ENCODE data around the gene CNTRL. TPM values are rescaled to one million over a fixed set of nuclear protein-coding genes. Genes with fewer than 3 reads are reported as not detected.
"Not testable (repeated sequence)": the region's sequence is repeated elsewhere in the genome, so short reads cannot be mapped to it uniquely, and the experiment has no call there.

The CNTRL gene
- total and polyA plus RNA-seq, 4 experiments from 2014 or later: 1.5 to 122 (median 78.5) TPM

DNA sequence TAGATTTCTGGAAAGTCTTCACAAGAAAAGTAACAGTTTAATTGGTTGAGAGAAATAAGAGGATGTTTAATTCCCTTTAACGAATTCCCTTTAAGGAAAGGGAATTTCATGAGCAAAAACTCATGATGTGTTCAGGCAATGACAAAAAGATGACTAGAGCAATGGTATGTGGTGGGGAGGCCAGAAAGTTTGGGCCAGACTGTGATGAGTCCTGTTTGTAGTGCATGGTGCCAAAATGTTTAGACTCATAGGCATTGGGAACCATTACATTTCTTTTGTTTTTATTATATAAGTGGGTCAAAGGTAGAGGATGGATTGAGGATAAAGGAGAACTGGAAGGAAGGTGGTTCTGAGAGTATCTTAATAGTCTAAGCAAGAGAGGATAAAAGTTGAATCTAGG is 10.9 kb downstream of the CNTRL start:
- no peak overlapping the region for H3K4me3 Mint-ChIP-seq
- CTCF ChIA-PET (ENCODE audit: partially characterized antibody): no interaction called here

DNA sequence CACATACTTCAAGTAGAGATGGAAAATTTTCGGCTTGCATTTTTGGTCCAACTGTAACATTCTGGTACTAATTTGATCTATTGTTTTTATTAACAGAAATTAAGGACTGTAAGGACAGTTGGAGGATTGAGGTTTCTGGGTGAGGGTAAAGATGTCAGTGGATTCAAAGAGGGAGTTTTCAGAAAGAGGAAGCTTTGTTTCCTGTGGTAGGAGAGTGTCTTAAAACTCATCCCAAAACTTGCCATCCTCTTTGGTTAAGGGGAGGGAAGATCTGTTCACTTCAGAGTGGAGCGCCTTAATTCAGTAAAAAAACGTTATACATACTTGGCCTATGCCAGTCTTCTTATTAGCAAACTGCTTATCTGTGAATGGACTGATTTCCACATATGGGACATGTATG is 13.8 kb downstream of the CNTRL start:
- Histone ChIP-seq H3K36me3 (ENCODE audit: insufficient read depth, low read length) (peaks cover 20% of the 10 kb centered on the region), H3K4me1 (ENCODE audit: insufficient read depth, low read length) (peaks cover 4% of the 10 kb centered on the region), H3K27me3 (ENCODE audit: insufficient read depth, low read length) (no peaks in the 10 kb centered on the region), H3K4me3 (ENCODE audit: low read length in 2 of 2) (no peak overlapping the region), H3K27ac (ENCODE audit: low read depth, low read length) (no peak overlapping the region), H3K9me3 (ENCODE audit: control insufficient read depth in 1 of 2, low read length in 2 of 2) (no peaks in the 10 kb centered on the region)
- no peak for DNase-seq
- no peaks in the 10 kb centered on the region for H3K9me3 Mint-ChIP-seq
- H3K36me3 Mint-ChIP-seq: peaks cover 50 to 58% of the 10 kb centered on the region in 2 donors
- intact Hi-C loops (cut with micrococcal nuclease): no loop called here
- H3K27me3 Mint-ChIP-seq: no peaks in the 10 kb centered on the region
- peaks cover 24 to 30% (median 25%) of the 10 kb centered on the region in 4 donors for H3K4me1 Mint-ChIP-seq
- H3K27ac Mint-ChIP-seq: peak overlapping the region in 4 of 7 donors; percentile 1 to 83 (median 28)
- no peak overlapping the region for H3K4me3 Mint-ChIP-seq
- CTCF ChIA-PET (ENCODE audit: partially characterized antibody): no interaction called here
- POLR2A ChIA-PET (ENCODE audit: partially characterized antibody): no interaction called here

More for the DNA sequence above, 10.9 kb downstream of the CNTRL start:
- peaks cover 31% of the 10 kb centered on the region for H3K36me3 ChIP-seq (ENCODE audit: insufficient read depth, low read length)
- no peaks in the 10 kb centered on the region for H3K27me3 ChIP-seq (ENCODE audit: insufficient read depth, low read length)
- peaks cover 4% of the 10 kb centered on the region for H3K4me1 ChIP-seq (ENCODE audit: insufficient read depth, low read length)
- POLR2A ChIA-PET (ENCODE audit: partially characterized antibody): no interaction called here
- H3K9me3 Mint-ChIP-seq: no peaks in the 10 kb centered on the region
- peaks cover 42 to 60% of the 10 kb centered on the region in 2 donors for H3K36me3 Mint-ChIP-seq
- H3K27ac ChIP-seq (ENCODE audit: low read depth, low read length): no peak overlapping the region
- DNase-seq: no peak
- no peaks in the 10 kb centered on the region for H3K27me3 Mint-ChIP-seq
- peaks cover 24 to 30% (median 25%) of the 10 kb centered on the region in 4 donors for H3K4me1 Mint-ChIP-seq
- H3K27ac Mint-ChIP-seq: peak overlapping the region in 2 of 7 donors; percentile 13 to 58
- H3K9me3 ChIP-seq (ENCODE audit: control insufficient read depth in 1 of 2, low read length in 2 of 2): no peaks in the 10 kb centered on the region
- H3K4me3 ChIP-seq (ENCODE audit: low read length in 2 of 2): no peak overlapping the region
- intact Hi-C loops (cut with micrococcal nuclease): no loop called here

DNA sequence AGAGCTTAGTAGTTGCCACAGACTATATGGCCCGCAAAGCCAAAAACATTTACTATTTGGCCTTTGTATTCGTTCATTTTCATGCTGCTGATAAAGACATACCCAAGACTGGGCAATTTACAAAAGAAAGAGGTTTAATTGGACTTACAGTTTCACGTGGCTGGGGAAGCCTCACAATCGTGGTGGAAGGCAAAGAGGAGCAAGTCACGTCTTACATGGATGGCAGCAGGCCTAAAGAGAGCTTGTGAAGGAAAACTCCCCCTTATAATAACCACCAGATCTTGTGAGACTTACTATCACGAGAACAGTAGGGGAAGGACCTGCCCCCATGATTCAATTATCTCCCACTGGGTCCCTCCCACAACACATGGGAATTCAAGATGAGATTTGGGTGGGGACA is 16.0 kb downstream of the CNTRL start:
- peaks cover 15% of the 10 kb centered on the region for H3K36me3 ChIP-seq (ENCODE audit: insufficient read depth, low read length)
- peaks cover 18 to 25% (median 20%) of the 10 kb centered on the region in 4 donors for H3K4me1 Mint-ChIP-seq
- ChIA-PET CTCF (ENCODE audit: partially characterized antibody) (interaction anchor here (0.8 kb wide), 1 partner anchor 9 kb away, joined by 3 read pairs; no protein-coding TSS in a partner anchor), POLR2A (ENCODE audit: partially characterized antibody) (interaction anchor here (1.2 kb wide), 1 partner anchor 31 kb away, joined by 6 read pairs; no protein-coding TSS in a partner anchor)
- H3K4me3 Mint-ChIP-seq; H3K27ac ChIP-seq (ENCODE audit: low read depth, low read length); intact Hi-C loops (cut with micrococcal nuclease); H3K9me3 ChIP-seq (ENCODE audit: control insufficient read depth in 1 of 2, low read length in 2 of 2); H3K27me3 ChIP-seq (ENCODE audit: insufficient read depth, low read length); H3K27me3 Mint-ChIP-seq; H3K27ac Mint-ChIP-seq; H3K4me3 ChIP-seq (ENCODE audit: low read length in 2 of 2); H3K9me3 Mint-ChIP-seq; DNase-seq; H3K4me1 ChIP-seq (ENCODE audit: insufficient read depth, low read length): not testable (repeated sequence)
- peaks cover 60 to 64% of the 10 kb centered on the region in 2 donors for H3K36me3 Mint-ChIP-seq

DNA sequence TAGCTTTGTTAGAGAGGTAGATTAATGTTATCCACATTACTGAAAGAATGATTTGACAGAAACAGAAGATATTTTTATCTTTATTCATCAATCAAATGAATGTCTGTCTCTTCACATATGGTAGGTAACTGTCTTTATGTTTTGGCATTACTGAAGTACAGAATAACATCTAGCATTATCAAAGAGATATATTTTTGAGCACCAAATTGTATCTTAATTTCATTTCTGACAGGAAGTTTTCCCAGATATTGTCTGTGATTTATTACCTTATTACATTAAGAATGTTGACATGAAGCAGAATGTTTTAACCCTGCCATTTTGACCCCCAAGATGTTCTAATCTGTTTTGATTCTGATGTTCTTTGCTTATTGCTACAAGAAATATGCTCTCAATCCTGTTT is 20.3 kb downstream of the CNTRL start:
- POLR2A ChIA-PET (ENCODE audit: partially characterized antibody): interaction anchor here (1.0 kb wide), 1 partner anchor 21 kb away, joined by 3 read pairs; the partner anchor contains the start of gene CNTRL
- Mint-ChIP-seq H3K27ac (peak overlapping the region in 2 of 7 donors; percentile 9 to 77), H3K4me1 (peaks cover 0 to 7% (median under 1%) of the 10 kb centered on the region in 4 donors), H3K9me3 (peaks cover 0 to 6% (median 0%) of the 10 kb centered on the region in 8 donors), H3K4me3 (no peak overlapping the region), H3K27me3 (no peaks in the 10 kb centered on the region), H3K36me3 (peaks cover 70 to 71% of the 10 kb centered on the region in 2 donors)
- Histone ChIP-seq H3K4me1 (ENCODE audit: insufficient read depth, low read length) (no peaks in the 10 kb centered on the region), H3K27me3 (ENCODE audit: insufficient read depth, low read length) (no peaks in the 10 kb centered on the region), H3K36me3 (ENCODE audit: insufficient read depth, low read length) (peaks cover 38% of the 10 kb centered on the region), H3K4me3 (ENCODE audit: low read length in 2 of 2) (no peak overlapping the region), H3K9me3 (ENCODE audit: control insufficient read depth in 1 of 2, low read length in 2 of 2) (no peaks in the 10 kb centered on the region), H3K27ac (ENCODE audit: low read depth, low read length) (no peak overlapping the region)
- DNase-seq: no peak
- intact Hi-C loops (cut with micrococcal nuclease): no loop called here
- CTCF ChIA-PET (ENCODE audit: partially characterized antibody): interaction anchor here (1.1 kb wide), 1 partner anchor 11 kb away, joined by 3 read pairs; no protein-coding TSS in a partner anchor

DNA sequence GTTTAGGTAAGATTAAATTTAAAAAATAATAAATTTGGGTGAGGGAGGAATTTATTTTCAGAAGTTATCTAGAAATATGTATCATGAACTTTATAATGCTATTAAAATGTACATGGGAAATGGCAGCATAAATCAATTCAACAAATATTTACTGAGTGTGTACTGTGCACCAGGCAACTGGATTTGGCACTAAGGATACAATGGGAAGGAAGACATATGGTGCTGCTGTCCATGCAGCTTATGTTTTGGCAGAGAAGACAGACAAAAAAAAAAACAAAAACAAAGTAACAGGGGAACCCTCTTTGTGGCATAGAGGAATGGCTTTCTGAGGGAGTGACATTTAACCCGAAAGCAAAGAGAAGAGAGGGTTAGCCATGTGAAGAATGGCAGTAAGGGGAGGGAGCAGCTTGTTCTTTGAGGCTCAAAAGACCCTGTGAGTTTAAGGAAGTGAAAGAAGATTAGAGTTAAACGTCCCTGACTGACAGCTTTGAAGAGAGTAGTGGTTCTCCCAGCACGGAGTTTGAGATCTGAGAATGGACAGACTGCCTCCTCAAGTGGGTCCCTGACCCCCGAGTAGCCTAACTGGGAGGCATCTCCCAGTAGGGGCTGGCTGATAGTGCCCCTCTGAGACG is 23.9 kb downstream of the CNTRL start:
- Histone ChIP-seq H3K9me3 (ENCODE audit: control insufficient read depth in 1 of 2, low read length in 2 of 2) (no peaks in the 10 kb centered on the region), H3K27me3 (ENCODE audit: insufficient read depth, low read length) (no peaks in the 10 kb centered on the region), H3K27ac (ENCODE audit: low read depth, low read length) (no peak overlapping the region), H3K4me3 (ENCODE audit: low read length in 2 of 2) (no peak overlapping the region), H3K36me3 (ENCODE audit: insufficient read depth, low read length) (peaks cover 24% of the 10 kb centered on the region), H3K4me1 (ENCODE audit: insufficient read depth, low read length) (no peaks in the 10 kb centered on the region)
- peaks cover 0 to 16% (median 8%) of the 10 kb centered on the region in 8 donors for H3K9me3 Mint-ChIP-seq
- H3K27me3 Mint-ChIP-seq: no peaks in the 10 kb centered on the region
- no peak overlapping the region for H3K4me3 Mint-ChIP-seq
- DNase-seq: no peak
- H3K27ac Mint-ChIP-seq: no peak overlapping the region
- POLR2A ChIA-PET (ENCODE audit: partially characterized antibody): no interaction called here
- intact Hi-C loops (cut with micrococcal nuclease): no loop called here
- CTCF ChIA-PET (ENCODE audit: partially characterized antibody): interaction anchor here (1.1 to 1.5 kb wide), 3 partner anchors 16 to 117 kb away, joined by 3 to 5 read pairs (median 3); no protein-coding TSS in a partner anchor
- H3K4me1 Mint-ChIP-seq: peaks cover 0 to 4% (median 3%) of the 10 kb centered on the region in 4 donors
- H3K36me3 Mint-ChIP-seq: peaks cover 59 to 60% of the 10 kb centered on the region in 2 donors

DNA sequence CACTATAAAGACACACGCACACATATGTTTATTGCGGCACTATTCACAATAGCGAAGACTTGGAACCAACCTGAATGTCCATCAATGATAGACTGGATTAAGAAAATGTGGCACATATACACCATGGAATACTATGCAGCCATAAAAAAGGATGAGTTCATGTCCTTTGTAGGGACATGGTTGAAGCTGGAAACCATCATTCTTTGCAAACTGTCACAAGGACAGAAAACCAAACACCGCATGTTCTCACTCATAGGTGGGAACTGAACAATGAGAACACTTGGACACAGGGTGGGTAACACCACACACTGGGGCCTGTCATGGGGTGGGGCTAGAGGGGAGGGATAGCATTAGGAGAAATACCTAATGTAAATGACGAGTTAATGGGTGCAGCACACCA is 29.3 kb downstream of the CNTRL start:
- H3K4me1 ChIP-seq (ENCODE audit: insufficient read depth, low read length); H3K27me3 ChIP-seq (ENCODE audit: insufficient read depth, low read length); intact Hi-C loops (cut with micrococcal nuclease); H3K27ac ChIP-seq (ENCODE audit: low read depth, low read length); H3K4me3 ChIP-seq (ENCODE audit: low read length in 2 of 2); CTCF ChIA-PET (ENCODE audit: partially characterized antibody); H3K4me3 Mint-ChIP-seq; DNase-seq; POLR2A ChIA-PET (ENCODE audit: partially characterized antibody); H3K36me3 ChIP-seq (ENCODE audit: insufficient read depth, low read length); H3K27me3 Mint-ChIP-seq; H3K9me3 ChIP-seq (ENCODE audit: control insufficient read depth in 1 of 2, low read length in 2 of 2): not testable (repeated sequence)
- peak overlapping the region in 1 of 7 donors; percentile 32 for H3K27ac Mint-ChIP-seq
- H3K36me3 Mint-ChIP-seq: peaks cover 25 to 36% of the 10 kb centered on the region in 2 donors
- peaks cover 14 to 26% (median 20%) of the 10 kb centered on the region in 4 donors for H3K4me1 Mint-ChIP-seq
- H3K9me3 Mint-ChIP-seq: peaks cover 0 to 16% (median 6%) of the 10 kb centered on the region in 8 donors

DNA sequence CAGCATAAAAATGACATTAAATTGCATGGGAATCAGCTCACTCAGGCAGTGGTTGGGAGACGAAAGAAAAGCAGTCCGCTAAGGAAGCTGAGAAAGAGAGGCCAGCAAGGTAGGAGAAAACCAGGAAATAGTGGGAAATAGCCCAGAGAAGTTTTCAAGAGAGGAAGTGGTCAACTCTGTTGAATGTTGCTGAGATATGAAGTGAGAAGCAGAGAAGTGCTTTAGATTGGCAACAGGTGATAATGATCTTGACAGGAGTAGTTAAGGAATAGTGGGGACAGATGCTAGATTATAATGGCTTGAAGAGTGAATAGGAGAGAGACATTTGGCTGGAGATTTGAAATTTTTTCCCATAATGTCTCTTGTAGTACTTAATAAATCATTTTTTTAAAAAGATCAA is 30.8 kb downstream of the CNTRL start:
- peaks cover 16 to 26% of the 10 kb centered on the region in 2 donors for H3K36me3 Mint-ChIP-seq
- CTCF ChIA-PET (ENCODE audit: partially characterized antibody): interaction anchor here (0.7 to 2.7 kb wide), 3 partner anchors 16 to 499 kb away, joined by 5 to 8 read pairs (median 6); no protein-coding TSS in a partner anchor
- no peaks in the 10 kb centered on the region for H3K27me3 Mint-ChIP-seq
- POLR2A ChIA-PET (ENCODE audit: partially characterized antibody): interaction anchor here (1.0 kb wide), 1 partner anchor 19 kb away, joined by 3 read pairs; no protein-coding TSS in a partner anchor
- H3K4me1 Mint-ChIP-seq: peaks cover 18 to 31% (median 20%) of the 10 kb centered on the region in 4 donors
- no peaks in the 10 kb centered on the region for H3K9me3 ChIP-seq (ENCODE audit: control insufficient read depth in 1 of 2, low read length in 2 of 2)
- H3K27ac ChIP-seq (ENCODE audit: low read depth, low read length): no peak overlapping the region
- H3K4me3 ChIP-seq (ENCODE audit: low read length in 2 of 2): no peak overlapping the region
- intact Hi-C loops (cut with micrococcal nuclease): loop anchor here (5.0 kb wide), 1 partner anchor 47 kb away; no protein-coding TSS in a partner anchor
- H3K4me3 Mint-ChIP-seq: no peak overlapping the region
- no peaks in the 10 kb centered on the region for H3K27me3 ChIP-seq (ENCODE audit: insufficient read depth, low read length)
- H3K36me3 ChIP-seq (ENCODE audit: insufficient read depth, low read length): no peaks in the 10 kb centered on the region
- no peak for DNase-seq
- H3K9me3 Mint-ChIP-seq: peaks cover 0 to 12% (median 4%) of the 10 kb centered on the region in 8 donors
- H3K4me1 ChIP-seq (ENCODE audit: insufficient read depth, low read length): no peaks in the 10 kb centered on the region
- peak overlapping the region in 6 of 7 donors; percentile 12 to 68 (median 18) for H3K27ac Mint-ChIP-seq

Measured in CD4-positive, alpha-beta memory T cell (primary cell).